K562 (cell line): ENCODE data around the gene ATP9B. TPM values are rescaled to one million over a fixed set of nuclear protein-coding genes. Genes with fewer than 3 reads are reported as not detected.

Source experiments
- ATAC-seq: fragments of 200-7000 bp; cut with Tn5 transposase; 3 replicates; pipeline ENCODE4 v1.9.1; 2020; ENCODE audit warnings: moderate library complexity
- BruUV-seq: library from RNA; stranded (reverse); fragments of 400-500 nt; replicated peaks from 2 replicates; lab custom pipeline; 2021; lab: Mats Ljungman, UMichigan
- CTCF ChIA-PET: fragments of 300-600 bp; formaldehyde crosslinking; extraction: SDS; loops from one replicate; lab custom pipeline; 2021; ENCODE audit warnings: low intra/inter-chr PET ratio; lab: Yijun Ruan, JAX
- POLR2A ChIA-PET: fragments of 300-600, 350-650 bp; sonication (Branson Sonifier 250); formaldehyde crosslinking; extraction: SDS; loops from one replicate; lab custom pipeline; 2021; ENCODE audit warnings: antibody characterized with exemption, inconsistent platforms; lab: Yijun Ruan, JAX
- DNase-seq, 4 experiments: peaks; one replicate each; pipeline versions ENCODE4 v3.0.0 to v3.0.0-alpha.2; 2011 to 2018; ENCODE audit warnings: low spot score in 3 of 4, mixed read lengths in 3 of 4; ENCODE audit errors: extremely low read depth in 1 of 4
- FAIRE-seq: peaks from 2 replicates; lab custom pipeline; 2011; peaks lifted over from hg19 to GRCh38; lab: Jason Lieb, UNC
- H2AFZ ChIP-seq: 2 replicates; pipeline ENCODE4 v1.6.0; 2011; ENCODE audit warnings: low read depth, low read length, control low read depth, inconsistent platforms
- H3K27ac ChIP-seq: fragments of 200-600 bp; 3 replicates; pipeline ENCODE4 v1.8.0; 2011; ENCODE audit warnings: low read depth, mild to moderate bottlenecking, control low read depth, inconsistent platforms, low read length, moderate library complexity, mixed read lengths; ENCODE audit errors: extremely low read depth
- H3K27me3 ChIP-seq, 2 experiments: fragments of 300-600 bp in 1 of 2; 2 replicates in 1 of 2; 3 replicates in 1 of 2; pipeline versions ENCODE4 v1.6.0 to v1.8.0; 2011; ENCODE audit warnings: inconsistent platforms in 2 of 2, low read length in 2 of 2, mild to moderate bottlenecking in 1 of 2, mixed read lengths in 1 of 2, moderate library complexity in 1 of 2; ENCODE audit not compliant: control insufficient read depth in 2 of 2, insufficient read depth in 2 of 2
- H3K36me3 ChIP-seq: fragments of 300-600 bp; 3 replicates; pipeline ENCODE4 v1.8.0; 2011; ENCODE audit warnings: mild to moderate bottlenecking, low read length, inconsistent platforms; ENCODE audit not compliant: control insufficient read depth, insufficient read depth
- H3K4me1 ChIP-seq, 2 experiments: fragments of 200-600 bp in 1 of 2; replicated peaks in 1 of 2; 2 replicates in 1 of 2; 3 replicates in 1 of 2; pipeline versions ENCODE4 v1.5.1 to v1.8.0; 2011; ENCODE audit warnings: inconsistent platforms in 2 of 2, low read length in 2 of 2, mild to moderate bottlenecking in 1 of 2, mixed read lengths in 1 of 2, moderate library complexity in 1 of 2; ENCODE audit not compliant: control insufficient read depth in 2 of 2, insufficient read depth in 2 of 2
- H3K4me2 ChIP-seq: 2 replicates; pipeline ENCODE4 v1.6.1; 2011; ENCODE audit warnings: low read length, control low read depth, inconsistent platforms, mixed read lengths; ENCODE audit not compliant: insufficient read depth
- H3K4me3 ChIP-seq: fragments of 200-600 bp; sonication (generic), shearing (Covaris generic); 2 replicates; pipeline ENCODE4 v1.5.1; 2016; ENCODE audit warnings: control low read depth, inconsistent platforms
- H3K79me2 ChIP-seq: fragments of 200-600 bp; 3 replicates; pipeline ENCODE4 v1.8.0; 2011; ENCODE audit warnings: low read length, inconsistent platforms; ENCODE audit not compliant: control insufficient read depth, insufficient read depth
- H3K9ac ChIP-seq, 2 experiments: 2 replicates each; pipeline versions ENCODE4 v1.6.0 to v1.6.1; 2011; ENCODE audit warnings: low read depth in 2 of 2, low read length in 2 of 2, control low read depth in 1 of 2, inconsistent platforms in 1 of 2, mild to moderate bottlenecking in 1 of 2, mixed read lengths in 1 of 2; ENCODE audit not compliant: insufficient read depth in 1 of 2
- H3K9me1 ChIP-seq: one replicate; pipeline ENCODE4 v1.6.0; 2011; ENCODE audit warnings: inconsistent platforms, mild to moderate bottlenecking, low read length, moderate library complexity; ENCODE audit not compliant: control insufficient read depth, insufficient read depth
- H3K9me3 ChIP-seq: replicated peaks from 2 replicates; pipeline ENCODE4 v1.5.1; 2011; ENCODE audit warnings: low read depth, low read length, inconsistent platforms; ENCODE audit not compliant: control insufficient read depth, insufficient read depth
- H4K20me1 ChIP-seq: replicated peaks from 2 replicates; pipeline ENCODE4 v1.6.1; 2011; ENCODE audit warnings: low read length, inconsistent platforms, mixed read lengths; ENCODE audit not compliant: control insufficient read depth, insufficient read depth
- FOXJ3 ChIP-seq: sonication (generic); formaldehyde crosslinking; IDR thresholded peaks from 2 replicates; pipeline ENCODE4 v1.4.0; 2020; ENCODE audit warnings: mild to moderate bottlenecking, missing genetic modification reagents
- POLR2AphosphoS2 ChIP-seq: IDR thresholded peaks from 2 replicates; pipeline ENCODE4 v1.6.1; 2012; ENCODE audit warnings: low read length, improper control_type of control experiment
- TOE1 ChIP-seq, 2 experiments: fragments of 450-650 bp in 1 of 2; sonication (generic) in 1 of 2; formaldehyde crosslinking in 1 of 2; IDR thresholded peaks; 2 replicates each; pipeline versions ENCODE4 v1.7.1 to v1.8.0; 2016 to 2022; ENCODE audit warnings: borderline replicate concordance in 2 of 2, mild to moderate bottlenecking in 2 of 2, antibody characterized with exemption in 1 of 2, inconsistent platforms in 1 of 2, low read depth in 1 of 2, missing genetic modification reagents in 1 of 2, moderate library complexity in 1 of 2
- ZNF239 ChIP-seq: fragments of 250-450 bp; sonication (Bioruptor Pico); IDR thresholded peaks from 2 replicates; pipeline ENCODE4 v1.4.0; 2020; ENCODE audit warnings: mild to moderate bottlenecking
- WGBS: fragments of 100-300 bp; shearing (Covaris generic); methylation state at CpG from one replicate; pipeline ENCODE4 v1.1.6; 2016; ENCODE audit warnings: low coverage, mixed read lengths; ENCODE audit not compliant: insufficient coverage; ENCODE audit errors: missing lambda C conversion rate; 5-methylcytosine and 5-hydroxymethylcytosine counted together
- in situ Hi-C: fragments of 300-500 bp; cut with MboI; formaldehyde crosslinking; loops from 4 replicates; pipeline ENCODE4 v1.15.0; 2018; ENCODE audit warnings: inconsistent platforms, mixed read lengths
- intact Hi-C: fragments of 100-400 bp; cut with micrococcal nuclease; formaldehyde crosslinking; loops from 2 replicates; pipeline ENCODE4 v1.14.2; 2022
- polyA plus RNA-seq, 8 experiments: library from polyadenylated mRNA; depleted of rRNA in 4 of 8; stranded (reverse) in 5 of 8; unstranded in 3 of 8; fragments of >200 nt; fragmentation: Nextera tagmentation in 2 of 8; fragmentation: Illumina TruSeq in 1 of 8; extraction: Ambion mirVana in 2 of 8; extraction: Trizol in 1 of 8; gene quantifications; 2 replicates each; pipeline versions ENCODE4 v1.2.1 to v1.2.3, GENCODE V29; 2011 to 2014; ENCODE audit warnings: inconsistent platforms in 1 of 8, missing spikeins in 1 of 8
- total RNA-seq, 7 experiments: library from RNA; depleted of rRNA in 6 of 7; stranded (reverse); fragments of >200 nt in 6 of 7; fragmentation: Illumina TruSeq in 2 of 7; extraction: Trizol in 2 of 7; gene quantifications; 2 replicates each; pipeline versions ENCODE4 v1.2.1 to v1.2.3, GENCODE V29; 2011 to 2021; ENCODE audit warnings: low replicate concordance in 1 of 7
- TF ChIP-seq, protein P1 (sequence below), 3 experiments: IDR thresholded peaks in 2 of 3; conservative IDR thresholded peaks in 1 of 3; 2 replicates each; pipeline ENCODE4 v1.5.1; 2011 to 2012; ENCODE audit warnings: low read length in 3 of 3, mild to moderate bottlenecking in 3 of 3, control low read depth in 2 of 3, improper control_type of control experiment in 1 of 3, inconsistent platforms in 1 of 3, low read depth in 1 of 3, mixed read lengths in 1 of 3, moderate library complexity in 1 of 3; ENCODE audit not compliant: insufficient read depth in 2 of 3
- TF ChIP-seq, protein P2 (sequence below), 2 experiments: fragments of 450-650 bp; conservative IDR thresholded peaks; 2 replicates each; pipeline ENCODE4 v1.6.1; 2017; ENCODE audit warnings: mild to moderate bottlenecking in 2 of 2, moderate library complexity in 2 of 2
- TF ChIP-seq, protein P3 (sequence below): sonication (generic); formaldehyde crosslinking; IDR thresholded peaks from 2 replicates; pipeline ENCODE4 v1.8.0; 2022; ENCODE audit warnings: missing genetic modification reagents, mild to moderate bottlenecking, borderline replicate concordance

Gene ATP9B
- total and polyA plus RNA-seq, 9 of the 15 experiments (the other 6 are each of a cell fraction or from before 2014, with no cell fraction given), result 0.66 to 13.2 (median 7.9) TPM

DNA sequence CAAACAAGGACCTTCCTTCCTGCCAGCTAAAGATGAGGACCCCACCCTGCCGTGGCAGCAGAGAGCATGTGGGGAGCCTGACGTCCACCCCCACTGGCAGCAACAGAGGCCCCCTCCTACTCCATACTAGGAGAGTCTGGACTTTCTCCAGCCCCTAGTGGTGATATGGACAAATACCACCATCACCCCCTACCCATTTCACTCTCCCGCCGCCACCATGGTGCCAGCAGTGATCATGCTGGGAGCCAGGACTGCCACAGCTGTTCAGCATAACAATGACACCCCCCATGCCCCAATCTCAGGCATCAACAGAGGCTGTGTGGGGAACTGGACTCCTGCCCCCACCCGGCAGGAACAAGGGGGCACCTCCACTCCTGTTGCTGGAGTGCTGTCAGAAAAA, 42.7 kb upstream of the ATP9B start:
- H3K27me3 ChIP-seq, result peaks cover 3 to 24% of the 10 kb centered on the region in 2 experiments; a peak in 3 of 5 replicates
- in situ Hi-C loops, result no loop called here
- CTCF ChIA-PET, result no interaction called here

More for the DNA sequence above, 42.7 kb upstream of the ATP9B start:
- no peaks in the 10 kb centered on the region for H3K36me3 ChIP-seq
- no peak overlapping the region for H3K9ac ChIP-seq
- no peaks in the 10 kb centered on the region; the same call in 1 of the 2 replicates for H4K20me1 ChIP-seq
- WGBS, result 3% methylated on average over 4 of the region's 5 CpGs
- ATAC-seq, result 0 out of 3 replicates have a peak, but pooled peaks have one; percentile 28
- intact Hi-C loops, result no loop called here
- POLR2A ChIA-PET, result no interaction called here
- H3K9me1 ChIP-seq, result no peaks in the 10 kb centered on the region
- TF ChIP-seq FOXJ3 (CRISPR knock-in tag), result no peak
- no peak for TF ChIP-seq TOE1 (IDR thresholded peaks at IDR 0.05; ENCODE audit: borderline replicate concordance)
- no peak for TF ChIP-seq TOE1 (CRISPR knock-in tag; IDR thresholded peaks at IDR 0.05; ENCODE audit: borderline replicate concordance, low read depth)
- TF ChIP-seq, protein P1, sequence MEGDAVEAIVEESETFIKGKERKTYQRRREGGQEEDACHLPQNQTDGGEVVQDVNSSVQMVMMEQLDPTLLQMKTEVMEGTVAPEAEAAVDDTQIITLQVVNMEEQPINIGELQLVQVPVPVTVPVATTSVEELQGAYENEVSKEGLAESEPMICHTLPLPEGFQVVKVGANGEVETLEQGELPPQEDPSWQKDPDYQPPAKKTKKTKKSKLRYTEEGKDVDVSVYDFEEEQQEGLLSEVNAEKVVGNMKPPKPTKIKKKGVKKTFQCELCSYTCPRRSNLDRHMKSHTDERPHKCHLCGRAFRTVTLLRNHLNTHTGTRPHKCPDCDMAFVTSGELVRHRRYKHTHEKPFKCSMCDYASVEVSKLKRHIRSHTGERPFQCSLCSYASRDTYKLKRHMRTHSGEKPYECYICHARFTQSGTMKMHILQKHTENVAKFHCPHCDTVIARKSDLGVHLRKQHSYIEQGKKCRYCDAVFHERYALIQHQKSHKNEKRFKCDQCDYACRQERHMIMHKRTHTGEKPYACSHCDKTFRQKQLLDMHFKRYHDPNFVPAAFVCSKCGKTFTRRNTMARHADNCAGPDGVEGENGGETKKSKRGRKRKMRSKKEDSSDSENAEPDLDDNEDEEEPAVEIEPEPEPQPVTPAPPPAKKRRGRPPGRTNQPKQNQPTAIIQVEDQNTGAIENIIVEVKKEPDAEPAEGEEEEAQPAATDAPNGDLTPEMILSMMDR (IDR thresholded peaks at IDR 0.05 in 2 of 3, conservative IDR thresholded peaks at IDR 0.05 in 1 of 3; ENCODE audit: insufficient read depth in 2 of 3, low read depth in 1 of 3, low read length in 3 of 3), result peak in 2 of 3 experiments; percentile 21 to 22; a peak in 1 of 6 replicates
- TF ChIP-seq, protein P2, sequence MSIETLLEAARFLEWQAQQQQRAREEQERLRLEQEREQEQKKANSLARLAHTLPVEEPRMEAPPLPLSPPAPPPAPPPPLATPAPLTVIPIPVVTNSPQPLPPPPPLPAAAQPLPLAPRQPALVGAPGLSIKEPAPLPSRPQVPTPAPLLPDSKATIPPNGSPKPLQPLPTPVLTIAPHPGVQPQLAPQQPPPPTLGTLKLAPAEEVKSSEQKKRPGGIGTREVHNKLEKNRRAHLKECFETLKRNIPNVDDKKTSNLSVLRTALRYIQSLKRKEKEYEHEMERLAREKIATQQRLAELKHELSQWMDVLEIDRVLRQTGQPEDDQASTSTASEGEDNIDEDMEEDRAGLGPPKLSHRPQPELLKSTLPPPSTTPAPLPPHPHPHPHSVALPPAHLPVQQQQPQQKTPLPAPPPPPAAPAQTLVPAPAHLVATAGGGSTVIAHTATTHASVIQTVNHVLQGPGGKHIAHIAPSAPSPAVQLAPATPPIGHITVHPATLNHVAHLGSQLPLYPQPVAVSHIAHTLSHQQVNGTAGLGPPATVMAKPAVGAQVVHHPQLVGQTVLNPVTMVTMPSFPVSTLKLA (conservative IDR thresholded peaks at IDR 0.05), result no peak
- TF ChIP-seq, protein P3, sequence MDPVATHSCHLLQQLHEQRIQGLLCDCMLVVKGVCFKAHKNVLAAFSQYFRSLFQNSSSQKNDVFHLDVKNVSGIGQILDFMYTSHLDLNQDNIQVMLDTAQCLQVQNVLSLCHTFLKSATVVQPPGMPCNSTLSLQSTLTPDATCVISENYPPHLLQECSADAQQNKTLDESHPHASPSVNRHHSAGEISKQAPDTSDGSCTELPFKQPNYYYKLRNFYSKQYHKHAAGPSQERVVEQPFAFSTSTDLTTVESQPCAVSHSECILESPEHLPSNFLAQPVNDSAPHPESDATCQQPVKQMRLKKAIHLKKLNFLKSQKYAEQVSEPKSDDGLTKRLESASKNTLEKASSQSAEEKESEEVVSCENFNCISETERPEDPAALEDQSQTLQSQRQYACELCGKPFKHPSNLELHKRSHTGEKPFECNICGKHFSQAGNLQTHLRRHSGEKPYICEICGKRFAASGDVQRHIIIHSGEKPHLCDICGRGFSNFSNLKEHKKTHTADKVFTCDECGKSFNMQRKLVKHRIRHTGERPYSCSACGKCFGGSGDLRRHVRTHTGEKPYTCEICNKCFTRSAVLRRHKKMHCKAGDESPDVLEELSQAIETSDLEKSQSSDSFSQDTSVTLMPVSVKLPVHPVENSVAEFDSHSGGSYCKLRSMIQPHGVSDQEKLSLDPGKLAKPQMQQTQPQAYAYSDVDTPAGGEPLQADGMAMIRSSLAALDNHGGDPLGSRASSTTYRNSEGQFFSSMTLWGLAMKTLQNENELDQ (CRISPR knock-in tag), result no peak
- TF ChIP-seq ZNF239 (CRISPR knock-in tag), result no peak
- no peak for TF ChIP-seq POLR2AphosphoS2
- H3K4me2 ChIP-seq, result no peak overlapping the region
- H3K9me3 ChIP-seq, result no peaks in the 10 kb centered on the region
- H3K4me1 ChIP-seq, result no peaks in the 10 kb centered on the region
- no peaks in the 10 kb centered on the region for H3K79me2 ChIP-seq
- no peak overlapping the region for H3K27ac ChIP-seq
- H3K4me3 ChIP-seq, result no peak overlapping the region
- no TSS peak for BruUV-seq
- DNase-seq, result no peak
- no peak overlapping the region for H2AFZ ChIP-seq
- no peak for FAIRE-seq
